NCI-H526 treated with DMSO at 0.1 percent for 48 hours (cell line): Measurements from ENCODE around the gene CUL7.
"Not testable (repeated sequence)": the region's sequence is repeated elsewhere in the genome, so short reads cannot be mapped to it uniquely, and the experiment has no call there.

Experiments
- DNase-seq: peaks from one replicate; lab custom pipeline; 2025; lab: John Stamatoyannopoulos, UW

The CUL7 gene

GRCh38 chr6:43014434-43014909, 39.2 kb downstream of the CUL7 start:
- no peak for DNase-seq

- peak; percentile 99 for DNase-seq
These were observed 39.7 kb downstream of the CUL7 start, which contains the start of the genes KLHDC3 and MEA1 for GRCh38 chr6:43013843-43014433. Gene KLHDC3 (plus strand): TSS chr6:43014249. CDS start chr6:43017193, 2,944 bp downstream. Gene MEA1 (minus strand): TSS chr6:43013946. CDS start chr6:43013813, 133 bp downstream.

GRCh38 chr6:43013097-43013842, 40.4 kb downstream of the CUL7 start:
- DNase-seq: no peak

- no peak for DNase-seq
These were observed 41.3 kb downstream of the CUL7 start for GRCh38 chr6:43012364-43012763.

- DNase-seq: no peak
These were observed 42.4 kb downstream of the CUL7 start for GRCh38 chr6:43011207-43011606.

GRCh38 chr6:43009124-43009523, 44.5 kb downstream of the CUL7 start:
- peak; percentile 10 for DNase-seq

- no peak for DNase-seq
These were observed 46.5 kb downstream of the CUL7 start for GRCh38 chr6:43007126-43007525.

- no peak for DNase-seq
These were observed 47.4 kb downstream of the CUL7 start for GRCh38 chr6:43006251-43006650.

- DNase-seq: no peak
These were observed 47.8 kb downstream of the CUL7 start for GRCh38 chr6:43005844-43006243.

- DNase-seq: no peak
These were observed 51.8 kb downstream of the CUL7 start for GRCh38 chr6:43001843-43002242.

- not testable (repeated sequence) for DNase-seq
These were observed 55.4 kb downstream of the CUL7 start for GRCh38 chr6:42998205-42998604.

- DNase-seq: no peak
These were observed 57.1 kb downstream of the CUL7 start for GRCh38 chr6:42996513-42996912.

GRCh38 chr6:42993445-42993844, 60.2 kb downstream of the CUL7 start:
- no peak for DNase-seq

- DNase-seq: no peak
These were observed 63.7 kb downstream of the CUL7 start for GRCh38 chr6:42989923-42990322.

- DNase-seq: no peak
These were observed 65.1 kb downstream of the CUL7 start for GRCh38 chr6:42988486-42989020.
